K562 (cell line): ENCODE measurements around the gene IQCE.

ENCODE experiments used
- CHD2 ChIP-seq: IDR thresholded peaks from 2 replicates; pipeline ENCODE4 v1.6.1; 2011; ENCODE audit warnings: low read depth, low read length
- DPF2 ChIP-seq: fragments of 450-650 bp; IDR thresholded peaks from 2 replicates; pipeline ENCODE4 v1.6.1; 2016
- EZH2 ChIP-seq: IDR thresholded peaks from 2 replicates; pipeline ENCODE4 v1.6.1; 2012; ENCODE audit warnings: low read depth, mild to moderate bottlenecking, inconsistent platforms, low read length, borderline replicate concordance
- IRF2 ChIP-seq: sonication (generic); formaldehyde crosslinking; IDR thresholded peaks from 2 replicates; pipeline ENCODE4 v1.8.1; 2022; ENCODE audit warnings: mild to moderate bottlenecking, missing genetic modification reagents
- KDM5B ChIP-seq: fragments of 200-600 bp; sonication (generic); IDR thresholded peaks from 2 replicates; pipeline ENCODE4 v1.6.1; 2012; ENCODE audit warnings: low read depth, mild to moderate bottlenecking, moderate library complexity, low read length, control low read depth, inconsistent platforms; ENCODE audit not compliant: insufficient replicate concordance
- SOX6 ChIP-seq: fragments of 450-650 bp; IDR thresholded peaks from 2 replicates; pipeline ENCODE4 v1.6.1; 2014; ENCODE audit warnings: mild to moderate bottlenecking
- TF ChIP-seq, protein P1 (sequence below): sonication (generic); formaldehyde crosslinking; IDR thresholded peaks from 2 replicates; pipeline ENCODE4 v1.8.0; 2022; ENCODE audit warnings: mild to moderate bottlenecking, missing genetic modification reagents
- TF ChIP-seq, protein P2 (sequence below): sonication (generic); formaldehyde crosslinking; IDR thresholded peaks from 2 replicates; pipeline ENCODE4 v1.8.1; 2023; ENCODE audit warnings: mild to moderate bottlenecking, missing genetic modification reagents

DNA sequence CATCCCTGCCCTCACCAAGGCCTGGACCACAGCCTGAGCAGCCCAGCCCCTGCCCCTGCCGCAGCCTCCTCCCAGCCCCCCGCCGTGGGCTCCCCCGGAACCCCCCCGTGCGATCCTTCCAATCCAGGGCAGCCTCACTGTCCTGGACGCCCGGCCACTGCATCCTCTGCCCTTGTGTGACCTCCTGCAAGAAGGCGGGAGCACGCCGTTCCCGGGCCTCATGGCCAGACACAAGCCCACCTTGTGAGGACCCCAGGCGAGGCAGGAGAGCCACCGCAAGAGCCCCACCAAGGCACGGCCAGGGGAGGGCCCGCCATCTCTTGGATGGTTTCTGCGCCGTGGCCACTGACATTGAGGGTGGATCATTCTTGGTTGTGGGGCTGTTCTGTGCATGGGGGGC is 47.0 kb upstream of the IQCE start:
- TF ChIP-seq IRF2 (CRISPR knock-in tag) (no peak), KDM5B (no peak), SOX6 (no peak), DPF2 (no peak), EZH2 (no peak), CHD2 (no peak)
- TF ChIP-seq, protein P1, sequence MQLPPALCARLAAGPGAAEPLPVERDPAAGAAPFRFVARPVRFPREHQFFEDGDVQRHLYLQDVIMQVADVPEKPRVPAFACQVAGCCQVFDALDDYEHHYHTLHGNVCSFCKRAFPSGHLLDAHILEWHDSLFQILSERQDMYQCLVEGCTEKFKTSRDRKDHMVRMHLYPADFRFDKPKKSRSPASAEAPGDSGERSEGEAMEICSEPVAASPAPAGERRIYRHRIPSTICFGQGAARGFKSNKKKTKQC (CRISPR knock-in tag), result no peak
- TF ChIP-seq, protein P2, sequence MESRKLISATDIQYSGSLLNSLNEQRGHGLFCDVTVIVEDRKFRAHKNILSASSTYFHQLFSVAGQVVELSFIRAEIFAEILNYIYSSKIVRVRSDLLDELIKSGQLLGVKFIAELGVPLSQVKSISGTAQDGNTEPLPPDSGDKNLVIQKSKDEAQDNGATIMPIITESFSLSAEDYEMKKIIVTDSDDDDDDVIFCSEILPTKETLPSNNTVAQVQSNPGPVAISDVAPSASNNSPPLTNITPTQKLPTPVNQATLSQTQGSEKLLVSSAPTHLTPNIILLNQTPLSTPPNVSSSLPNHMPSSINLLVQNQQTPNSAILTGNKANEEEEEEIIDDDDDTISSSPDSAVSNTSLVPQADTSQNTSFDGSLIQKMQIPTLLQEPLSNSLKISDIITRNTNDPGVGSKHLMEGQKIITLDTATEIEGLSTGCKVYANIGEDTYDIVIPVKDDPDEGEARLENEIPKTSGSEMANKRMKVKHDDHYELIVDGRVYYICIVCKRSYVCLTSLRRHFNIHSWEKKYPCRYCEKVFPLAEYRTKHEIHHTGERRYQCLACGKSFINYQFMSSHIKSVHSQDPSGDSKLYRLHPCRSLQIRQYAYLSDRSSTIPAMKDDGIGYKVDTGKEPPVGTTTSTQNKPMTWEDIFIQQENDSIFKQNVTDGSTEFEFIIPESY, result no peak
